Loucy (cell line): Measurements from ENCODE around the gene SERTM1.

ENCODE experiments used
- H2AFZ ChIP-seq: fragments of 200-600 bp; sonication (generic); 2 replicates; pipeline ENCODE4 v1.6.0; 2016; ENCODE audit warnings: antibody characterized with exemption, mild to moderate bottlenecking, low read length, moderate library complexity
- H3F3A ChIP-seq: fragments of 200-600 bp; 2 replicates; pipeline ENCODE4 v1.6.0; 2016; ENCODE audit warnings: antibody characterized with exemption, low read depth, mild to moderate bottlenecking
- H3K27me3 ChIP-seq: fragments of 200-600 bp; sonication (generic); 2 replicates; pipeline ENCODE4 v1.6.1; 2014; ENCODE audit warnings: low read length, mild to moderate bottlenecking; ENCODE audit not compliant: insufficient read depth, poor library complexity, severe bottlenecking
- H3K36me3 ChIP-seq: fragments of 200-600 bp; sonication (generic); 2 replicates; pipeline ENCODE4 v1.6.1; 2016; ENCODE audit warnings: low read length; ENCODE audit not compliant: insufficient read depth
- H3K4me1 ChIP-seq: fragments of 200-600 bp; sonication (generic); 2 replicates; pipeline ENCODE4 v1.5.1; 2014; ENCODE audit warnings: low read length, mild to moderate bottlenecking; ENCODE audit not compliant: insufficient read depth, poor library complexity, severe bottlenecking
- H3K4me2 ChIP-seq: fragments of 200-600 bp; sonication (generic); 2 replicates; pipeline ENCODE4 v1.6.0; 2014; ENCODE audit warnings: antibody characterized with exemption, low read length, low read depth, mild to moderate bottlenecking; ENCODE audit not compliant: poor library complexity, severe bottlenecking
- H3K4me3 ChIP-seq: fragments of 200-600 bp; sonication (generic); 2 replicates; pipeline ENCODE4 v1.5.1; 2014; ENCODE audit warnings: low read length, mild to moderate bottlenecking, mixed read lengths; ENCODE audit not compliant: poor library complexity, severe bottlenecking
- H3K79me2 ChIP-seq: fragments of 200-600 bp; sonication (generic); 2 replicates; pipeline ENCODE4 v1.6.1; 2014; ENCODE audit warnings: low read length; ENCODE audit not compliant: insufficient read depth
- H3K9ac ChIP-seq: fragments of 200-600 bp; sonication (generic); 2 replicates; pipeline ENCODE4 v1.6.0; 2014; ENCODE audit warnings: mild to moderate bottlenecking, low read depth, low read length, moderate library complexity; ENCODE audit not compliant: poor library complexity, severe bottlenecking
- H3K9me2 ChIP-seq: fragments of 200-600 bp; sonication (generic); replicated peaks from 2 replicates; pipeline ENCODE4 v1.6.1; 2016; ENCODE audit warnings: low read depth, low read length, mixed read lengths
- H3K9me3 ChIP-seq: fragments of 200-600 bp; sonication (generic); 2 replicates; pipeline ENCODE4 v1.6.1; 2014; ENCODE audit warnings: mild to moderate bottlenecking, antibody characterized with exemption, low read length, low read depth; ENCODE audit not compliant: insufficient read depth
- H4K20me1 ChIP-seq: fragments of 200-600 bp; sonication (generic); 2 replicates; pipeline ENCODE4 v1.6.0; 2014; ENCODE audit warnings: antibody characterized with exemption, low read length, mild to moderate bottlenecking; ENCODE audit not compliant: insufficient read depth, poor library complexity, severe bottlenecking
- CTCF ChIP-seq: fragments of 200-600 bp; sonication (generic); conservative IDR thresholded peaks from 2 replicates; pipeline ENCODE4 v1.5.1; 2014; ENCODE audit warnings: mild to moderate bottlenecking, antibody characterized with exemption, low read length
- EZH2phosphoT487 ChIP-seq: fragments of 200-600 bp; IDR thresholded peaks from 2 replicates; pipeline ENCODE4 v1.6.1; 2018; ENCODE audit warnings: antibody characterized with exemption, mild to moderate bottlenecking, moderate library complexity, borderline replicate concordance

SERTM1 gene

GRCh38 chr13:36712770-36713169 lies 39.0 kb downstream of the SERTM1 start:
- TF ChIP-seq EZH2phosphoT487 (no peak), CTCF (no peak)
- Histone ChIP-seq H3K4me1 (no peaks in the 10 kb centered on the region), H3K9me3 (no peaks in the 10 kb centered on the region), H3K27me3 (no peaks in the 10 kb centered on the region), H3K4me3 (no peak overlapping the region), H3K36me3 (no peaks in the 10 kb centered on the region), H3F3A (no peaks in the 10 kb centered on the region), H4K20me1 (no peaks in the 10 kb centered on the region), H3K9me2 (no peaks in the 10 kb centered on the region), H3K79me2 (no peaks in the 10 kb centered on the region), H3K9ac (no peak overlapping the region), H2AFZ (no peak overlapping the region), H3K4me2 (no peak overlapping the region)

- Histone ChIP-seq H3K36me3 (no peaks in the 10 kb centered on the region), H3K79me2 (no peaks in the 10 kb centered on the region), H4K20me1 (no peaks in the 10 kb centered on the region), H3K27me3 (no peaks in the 10 kb centered on the region), H3K9ac (no peak overlapping the region), H3F3A (no peaks in the 10 kb centered on the region), H3K4me3 (no peak overlapping the region), H3K9me2 (no peaks in the 10 kb centered on the region), H3K4me1 (no peaks in the 10 kb centered on the region), H3K9me3 (no peaks in the 10 kb centered on the region), H2AFZ (no peak overlapping the region), H3K4me2 (no peak overlapping the region)
- TF ChIP-seq CTCF, result no peak
- TF ChIP-seq EZH2phosphoT487, result no peak
Observed at GRCh38 chr13:36713887-36714286, 40.1 kb downstream of the SERTM1 start.

- Histone ChIP-seq H3K4me1 (no peaks in the 10 kb centered on the region), H3K9me2 (no peaks in the 10 kb centered on the region), H3K4me3 (no peak overlapping the region), H3K36me3 (no peaks in the 10 kb centered on the region), H3K79me2 (no peaks in the 10 kb centered on the region), H3F3A (no peaks in the 10 kb centered on the region), H3K27me3 (no peaks in the 10 kb centered on the region), H3K9me3 (no peaks in the 10 kb centered on the region), H2AFZ (no peak overlapping the region), H3K4me2 (no peak overlapping the region), H4K20me1 (no peaks in the 10 kb centered on the region), H3K9ac (no peak overlapping the region)
- no peak for TF ChIP-seq EZH2phosphoT487
Observed at GRCh38 chr13:36715841-36716240, 42.0 kb downstream of the SERTM1 start.

GRCh38 chr13:36717017-36717416 lies 43.2 kb downstream of the SERTM1 start:
- H4K20me1 ChIP-seq, result no peaks in the 10 kb centered on the region
- TF ChIP-seq EZH2phosphoT487 (no peak), CTCF (no peak)
- H3K4me3 ChIP-seq, result no peak overlapping the region

More at GRCh38 chr13:36717017-36717416, 43.2 kb downstream of the SERTM1 start:
- no peaks in the 10 kb centered on the region for H3K9me3 ChIP-seq
- no peaks in the 10 kb centered on the region for H3K4me1 ChIP-seq
- no peaks in the 10 kb centered on the region for H3K9me2 ChIP-seq
- no peak overlapping the region for H3K9ac ChIP-seq
- H3K4me2 ChIP-seq, result no peak overlapping the region
- H2AFZ ChIP-seq, result no peak overlapping the region
- H3K79me2 ChIP-seq, result no peaks in the 10 kb centered on the region
- H3K36me3 ChIP-seq, result no peaks in the 10 kb centered on the region
- H3F3A ChIP-seq, result no peaks in the 10 kb centered on the region
- no peaks in the 10 kb centered on the region for H3K27me3 ChIP-seq
